DND-41 (cell line): ENCODE data around the gene DNAJC4.

Experiments
- CTCF ChIP-seq: IDR thresholded peaks from 2 replicates; pipeline ENCODE4 v1.5.1; 2012; ENCODE audit warnings: borderline replicate concordance, low read length, moderate library complexity, mild to moderate bottlenecking; ENCODE audit not compliant: poor library complexity, severe bottlenecking; ENCODE audit errors: extremely low read depth
- EZH2 ChIP-seq: IDR thresholded peaks from 3 replicates; pipeline ENCODE4 v1.6.1; 2012; ENCODE audit warnings: borderline replicate concordance, low read depth, mild to moderate bottlenecking, moderate library complexity, low read length, inconsistent platforms; ENCODE audit not compliant: severe bottlenecking

- TF ChIP-seq CTCF (no peak), EZH2 (no peak)
Measured at GRCh38 chr11:64233913-64234586, 3.7 kb downstream of the DNAJC4 start, which contains the start of gene VEGFB.
